ENCODE data around the gene SMIM35.

SMIM35 gene

GRCh38 chr11:117989351-117990102, 97.2 kb downstream of the SMIM35 start:
- Histone ChIP-seq H3K36me3 (ENCODE audit: insufficient read depth, low read length) (no peaks in the 10 kb centered on the region), H3K9me3 (ENCODE audit: low read depth, low read length) (no peaks in the 10 kb centered on the region), H3K27ac (no peak overlapping the region), H3K4me3 (no peak overlapping the region), H3K9ac (ENCODE audit: insufficient read length) (no peak overlapping the region)
- TF ChIP-seq POLR2AphosphoS5 (IDR thresholded peaks at IDR 0.05; ENCODE audit: borderline replicate concordance, low read depth, low read length) (no peak), EZH2 (IDR thresholded peaks at IDR 0.05) (no peak), FOXP2 (optimal IDR thresholded peaks at IDR 0.05; ENCODE audit: control extremely low read depth, extremely low read length, insufficient read depth) (no peak)
- DNase-seq (ENCODE audit: low read depth, low spot score) = no peak

GRCh38 chr11:117986981-117987574, 99.7 kb downstream of the SMIM35 start:
- Histone ChIP-seq H3K36me3 (ENCODE audit: insufficient read depth, low read length) (no peaks in the 10 kb centered on the region), H3K9me3 (ENCODE audit: low read depth, low read length) (no peaks in the 10 kb centered on the region), H3K27ac (no peak overlapping the region), H3K4me3 (peak overlapping the region; percentile 71; the same call in 1 of the 2 replicates), H3K9ac (ENCODE audit: insufficient read length) (no peak overlapping the region)
- DNase-seq (ENCODE audit: low read depth, low spot score) = no peak
- TF ChIP-seq FOXP2 (optimal IDR thresholded peaks at IDR 0.05; ENCODE audit: control extremely low read depth, extremely low read length, insufficient read depth) = no peak
- TF ChIP-seq EZH2 (IDR thresholded peaks at IDR 0.05) = no peak
- TF ChIP-seq POLR2AphosphoS5 (IDR thresholded peaks at IDR 0.05; ENCODE audit: borderline replicate concordance, low read depth, low read length) = no peak

- TF ChIP-seq EZH2 (IDR thresholded peaks at IDR 0.05) (no peak), POLR2AphosphoS5 (IDR thresholded peaks at IDR 0.05; ENCODE audit: borderline replicate concordance, low read depth, low read length) (no peak), FOXP2 (optimal IDR thresholded peaks at IDR 0.05; ENCODE audit: control extremely low read depth, extremely low read length, insufficient read depth) (no peak)
- peak within 1 kb of the TSS; percentile 71 for H3K4me3 ChIP-seq
- DNase-seq (ENCODE audit: low read depth, low spot score) = no peak
- no peaks in the 10 kb centered on the region for H3K36me3 ChIP-seq (ENCODE audit: insufficient read depth, low read length)
- H3K9me3 ChIP-seq (ENCODE audit: low read depth, low read length) = no peaks in the 10 kb centered on the region
- H3K27ac ChIP-seq = no peak within 1 kb of the TSS
- H3K9ac ChIP-seq (ENCODE audit: insufficient read length) = no peak within 1 kb of the TSS
Observed at GRCh38 chr11:117985953-117986887, 100.5 kb downstream of the SMIM35 start, which contains the start of gene IL10RA. TSS of gene IL10RA (plus strand) at chr11:117986394. CDS start at chr11:117986468, 74 bp downstream.

- H3K9ac ChIP-seq (ENCODE audit: insufficient read length) = no peak overlapping the region
- H3K27ac ChIP-seq = no peak overlapping the region
- no peak overlapping the region for H3K4me3 ChIP-seq
- DNase-seq (ENCODE audit: low read depth, low spot score) = no peak
- no peak for TF ChIP-seq EZH2 (IDR thresholded peaks at IDR 0.05)
- TF ChIP-seq POLR2AphosphoS5 (IDR thresholded peaks at IDR 0.05; ENCODE audit: borderline replicate concordance, low read depth, low read length) = no peak
- TF ChIP-seq FOXP2 (optimal IDR thresholded peaks at IDR 0.05; ENCODE audit: control extremely low read depth, extremely low read length, insufficient read depth) = no peak
- no peaks in the 10 kb centered on the region for H3K9me3 ChIP-seq (ENCODE audit: low read depth, low read length)
- H3K36me3 ChIP-seq (ENCODE audit: insufficient read depth, low read length) = no peaks in the 10 kb centered on the region
Observed at GRCh38 chr11:117984476-117984875, 102.3 kb downstream of the SMIM35 start.

GRCh38 chr11:117983163-117983475, 103.6 kb downstream of the SMIM35 start:
- Histone ChIP-seq H3K9me3 (ENCODE audit: low read depth, low read length) (no peaks in the 10 kb centered on the region), H3K36me3 (ENCODE audit: insufficient read depth, low read length) (no peaks in the 10 kb centered on the region), H3K9ac (ENCODE audit: insufficient read length) (no peak overlapping the region), H3K27ac (no peak overlapping the region), H3K4me3 (no peak overlapping the region)
- TF ChIP-seq EZH2 (IDR thresholded peaks at IDR 0.05) (no peak), FOXP2 (optimal IDR thresholded peaks at IDR 0.05; ENCODE audit: control extremely low read depth, extremely low read length, insufficient read depth) (no peak), POLR2AphosphoS5 (IDR thresholded peaks at IDR 0.05; ENCODE audit: borderline replicate concordance, low read depth, low read length) (no peak)
- no peak for DNase-seq (ENCODE audit: low read depth, low spot score)

GRCh38 chr11:117980720-117981119, 106.0 kb downstream of the SMIM35 start:
- no peak for DNase-seq (ENCODE audit: low read depth, low spot score)
- no peak overlapping the region for H3K9ac ChIP-seq (ENCODE audit: insufficient read length)
- no peak overlapping the region for H3K27ac ChIP-seq
- H3K9me3 ChIP-seq (ENCODE audit: low read depth, low read length) = no peaks in the 10 kb centered on the region
- H3K36me3 ChIP-seq (ENCODE audit: insufficient read depth, low read length) = no peaks in the 10 kb centered on the region
- no peak overlapping the region for H3K4me3 ChIP-seq
- TF ChIP-seq EZH2 (IDR thresholded peaks at IDR 0.05) (no peak), POLR2AphosphoS5 (IDR thresholded peaks at IDR 0.05; ENCODE audit: borderline replicate concordance, low read depth, low read length) (no peak), FOXP2 (optimal IDR thresholded peaks at IDR 0.05; ENCODE audit: control extremely low read depth, extremely low read length, insufficient read depth) (no peak)

GRCh38 chr11:117980280-117980679, 106.5 kb downstream of the SMIM35 start:
- H3K4me3 ChIP-seq = no peak overlapping the region
- no peak for DNase-seq (ENCODE audit: low read depth, low spot score)
- H3K9ac ChIP-seq (ENCODE audit: insufficient read length) = no peak overlapping the region
- no peak for TF ChIP-seq EZH2 (IDR thresholded peaks at IDR 0.05)
- TF ChIP-seq FOXP2 (optimal IDR thresholded peaks at IDR 0.05; ENCODE audit: control extremely low read depth, extremely low read length, insufficient read depth) = no peak
- TF ChIP-seq POLR2AphosphoS5 (IDR thresholded peaks at IDR 0.05; ENCODE audit: borderline replicate concordance, low read depth, low read length) = no peak
- no peaks in the 10 kb centered on the region for H3K9me3 ChIP-seq (ENCODE audit: low read depth, low read length)
- no peaks in the 10 kb centered on the region for H3K36me3 ChIP-seq (ENCODE audit: insufficient read depth, low read length)
- H3K27ac ChIP-seq = no peak overlapping the region
